Stimulated activated memory B cell treated with anti-CD40 and anti-IgM and Interleukin-4, amounts not matched to agents 10 μg/mL and 1 μg/mL and 100 μg/mL, for 72 hours (primary cell): ENCODE data around the gene NRIP1.

Source experiments
- ATAC-seq: fragments of 150-1000 bp; cut with Tn5 transposase; 2 replicates; pipeline ENCODE4 v1.10.0; 2021
- H3K27ac Mint-ChIP-seq: one replicate; pipeline ENCODE4 v1.8.0; 2022; ENCODE audit warnings: mild to moderate bottlenecking, mixed read lengths
- H3K27me3 Mint-ChIP-seq: one replicate; pipeline ENCODE4 v1.8.0; 2022; ENCODE audit warnings: mixed read lengths
- H3K36me3 Mint-ChIP-seq: one replicate; pipeline ENCODE4 v1.8.0; 2022; ENCODE audit warnings: mixed read lengths
- H3K4me1 Mint-ChIP-seq: one replicate; pipeline ENCODE4 v1.8.0; 2022; ENCODE audit warnings: mixed read lengths
- H3K4me3 Mint-ChIP-seq: one replicate; pipeline ENCODE4 v1.8.0; 2022; ENCODE audit warnings: mild to moderate bottlenecking, moderate library complexity, mixed read lengths
- H3K9me3 Mint-ChIP-seq: one replicate; pipeline ENCODE4 v1.8.0; 2022; ENCODE audit warnings: mixed read lengths

The NRIP1 gene

GRCh38 chr21:14993115-14993514, 71.7 kb downstream of the NRIP1 start:
- no peak for ATAC-seq
- no peaks in the 10 kb centered on the region for H3K9me3 Mint-ChIP-seq
- no peaks in the 10 kb centered on the region for H3K27me3 Mint-ChIP-seq
- peaks cover 5% of the 10 kb centered on the region for H3K4me1 Mint-ChIP-seq
- no peak overlapping the region for H3K4me3 Mint-ChIP-seq
- no peak overlapping the region for H3K27ac Mint-ChIP-seq
- peaks cover 17% of the 10 kb centered on the region for H3K36me3 Mint-ChIP-seq

DNA sequence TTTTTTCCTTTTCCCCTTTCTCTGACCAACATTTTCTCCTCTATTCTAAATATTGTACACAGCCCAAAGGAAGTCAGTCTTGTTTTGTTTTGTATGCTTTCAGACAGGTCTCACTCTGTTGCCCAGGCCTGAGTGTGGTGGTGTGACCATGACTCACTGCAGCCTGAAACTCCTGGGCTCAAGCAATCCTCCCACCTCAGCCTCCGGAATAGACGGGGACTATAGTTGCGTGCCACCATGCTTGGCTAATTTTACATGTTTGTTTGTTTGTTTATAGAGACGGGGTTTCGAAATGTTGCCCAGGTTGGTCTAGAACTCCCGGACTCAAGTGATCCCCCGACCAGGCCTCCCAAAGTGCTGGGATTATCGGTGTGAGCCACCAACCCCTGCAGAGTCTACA, 72.8 kb downstream of the NRIP1 start:
- no peak overlapping the region for H3K4me3 Mint-ChIP-seq
- H3K9me3 Mint-ChIP-seq = no peaks in the 10 kb centered on the region
- peaks cover 5% of the 10 kb centered on the region for H3K4me1 Mint-ChIP-seq
- ATAC-seq = no peak
- no peaks in the 10 kb centered on the region for H3K27me3 Mint-ChIP-seq
- H3K36me3 Mint-ChIP-seq = peaks cover 17% of the 10 kb centered on the region
- no peak overlapping the region for H3K27ac Mint-ChIP-seq

DNA sequence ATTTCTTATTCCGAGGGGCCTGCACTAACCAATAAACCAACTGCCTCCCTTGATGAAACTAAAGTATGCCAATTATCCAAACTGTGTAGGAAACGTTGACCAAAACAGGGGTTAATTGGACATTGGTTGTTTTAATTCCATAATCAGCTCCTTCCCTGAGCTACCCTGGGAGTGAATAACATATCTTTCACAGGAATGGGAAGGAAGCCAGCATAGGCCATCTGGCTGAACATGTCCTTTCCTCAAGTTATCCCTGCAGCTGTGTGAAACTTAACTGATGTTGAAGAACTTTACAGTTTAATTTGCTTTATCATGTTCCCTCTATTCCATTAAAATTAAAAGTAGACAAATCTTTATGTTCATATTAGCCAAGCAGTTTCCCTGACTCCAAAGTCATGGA, 75.4 kb downstream of the NRIP1 start:
- H3K27me3 Mint-ChIP-seq = no peaks in the 10 kb centered on the region
- H3K36me3 Mint-ChIP-seq = peaks cover 15% of the 10 kb centered on the region
- no peaks in the 10 kb centered on the region for H3K4me1 Mint-ChIP-seq
- H3K9me3 Mint-ChIP-seq = no peaks in the 10 kb centered on the region
- H3K4me3 Mint-ChIP-seq = no peak overlapping the region
- ATAC-seq = no peak
- H3K27ac Mint-ChIP-seq = no peak overlapping the region

DNA sequence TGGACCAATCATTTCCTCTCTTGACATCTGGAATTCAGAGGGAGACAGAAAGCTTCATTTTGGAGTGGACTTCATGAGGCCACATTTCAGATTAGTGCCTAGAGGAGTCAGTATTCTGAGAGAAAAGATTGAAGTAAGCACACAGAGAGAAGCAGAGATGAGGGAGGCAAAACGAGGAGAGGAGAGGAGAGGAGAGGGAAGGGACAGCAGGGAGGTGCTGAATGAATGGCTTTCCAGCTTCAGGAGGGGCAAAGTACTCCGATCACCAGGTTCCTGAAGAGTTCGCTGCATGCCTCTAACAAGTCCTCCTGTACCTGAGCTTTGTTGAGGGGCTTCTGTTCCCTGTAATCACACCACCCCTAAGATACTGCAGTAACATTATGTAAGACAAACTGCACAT, 76.0 kb downstream of the NRIP1 start:
- Mint-ChIP-seq H3K27me3 (no peaks in the 10 kb centered on the region), H3K4me1 (no peaks in the 10 kb centered on the region), H3K36me3 (peaks cover 21% of the 10 kb centered on the region), H3K4me3 (no peak overlapping the region), H3K27ac (no peak overlapping the region), H3K9me3 (no peaks in the 10 kb centered on the region)
- no peak for ATAC-seq

DNA sequence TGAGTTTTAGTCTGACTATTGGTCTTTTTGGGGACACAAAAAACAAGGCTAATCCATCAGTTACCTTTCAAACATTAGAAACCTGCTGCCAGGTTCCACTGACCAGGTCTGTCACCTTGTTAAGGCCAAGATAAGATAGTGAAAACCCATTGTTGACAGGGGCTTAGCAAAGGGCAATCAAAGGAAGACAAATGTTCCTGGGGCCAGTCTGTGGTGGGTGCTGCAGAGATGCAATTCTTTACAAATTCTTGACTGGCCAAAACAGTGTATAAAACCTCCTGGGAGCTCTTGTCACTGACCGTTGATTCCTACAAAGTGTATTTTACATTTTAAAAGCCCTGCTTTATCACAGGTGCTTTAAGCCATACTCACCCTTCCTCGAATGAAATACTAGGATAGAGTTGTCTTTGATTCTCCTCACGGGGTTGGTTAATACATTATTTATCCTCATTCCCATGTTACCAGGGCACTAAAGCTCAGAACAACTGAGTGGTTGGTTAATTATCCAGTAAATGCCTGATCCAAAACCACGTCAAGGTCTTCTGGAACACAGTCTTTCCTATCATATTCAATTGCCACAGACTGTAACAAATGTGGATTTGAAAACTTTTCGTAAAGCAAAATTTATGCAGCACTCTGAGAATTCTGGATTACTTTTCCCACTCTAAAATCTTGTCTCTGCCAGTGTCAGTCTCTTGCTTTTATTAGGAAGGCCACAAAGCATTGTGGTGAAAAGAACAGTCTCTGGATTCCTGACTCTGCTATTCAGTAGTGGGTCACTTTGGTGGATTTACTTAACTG, 77.2 kb downstream of the NRIP1 start:
- H3K27me3 Mint-ChIP-seq = no peaks in the 10 kb centered on the region
- H3K27ac Mint-ChIP-seq = no peak overlapping the region
- ATAC-seq = no peak
- peaks cover 21% of the 10 kb centered on the region for H3K36me3 Mint-ChIP-seq
- H3K4me1 Mint-ChIP-seq = no peaks in the 10 kb centered on the region
- no peaks in the 10 kb centered on the region for H3K9me3 Mint-ChIP-seq
- no peak overlapping the region for H3K4me3 Mint-ChIP-seq

DNA sequence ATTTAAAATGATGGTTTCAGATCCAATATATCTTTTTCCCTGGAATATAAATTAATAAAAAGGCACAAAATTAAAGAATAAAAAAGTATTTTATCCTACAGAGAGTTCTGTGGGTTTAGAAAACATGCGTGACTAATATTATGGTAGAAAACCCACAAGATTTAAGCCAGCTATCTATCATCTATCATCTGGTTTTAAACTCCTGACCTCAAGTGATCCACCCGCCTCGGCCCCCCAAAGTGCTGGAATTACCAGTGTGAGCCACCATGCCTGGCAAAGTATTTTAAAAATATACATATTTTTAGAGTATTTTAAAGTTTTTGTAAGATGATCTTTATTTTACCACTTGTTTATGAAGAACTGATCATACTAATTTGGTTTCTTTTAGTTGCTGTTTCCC, 79.5 kb downstream of the NRIP1 start:
- no peaks in the 10 kb centered on the region for H3K9me3 Mint-ChIP-seq

GRCh38 chr21:14982336-14982735, 82.5 kb downstream of the NRIP1 start:
- no peaks in the 10 kb centered on the region for H3K9me3 Mint-ChIP-seq
- H3K36me3 Mint-ChIP-seq = peaks cover 8% of the 10 kb centered on the region
- no peak overlapping the region for H3K4me3 Mint-ChIP-seq
- H3K27ac Mint-ChIP-seq = no peak overlapping the region
- ATAC-seq = no peak
- H3K4me1 Mint-ChIP-seq = no peaks in the 10 kb centered on the region
- H3K27me3 Mint-ChIP-seq = no peaks in the 10 kb centered on the region

More for the DNA sequence above, 79.5 kb downstream of the NRIP1 start:
- Mint-ChIP-seq H3K36me3 (peaks cover 11% of the 10 kb centered on the region), H3K27ac (no peak overlapping the region), H3K4me3 (no peak overlapping the region), H3K27me3 (no peaks in the 10 kb centered on the region), H3K4me1 (no peaks in the 10 kb centered on the region)
- no peak for ATAC-seq

- Mint-ChIP-seq H3K4me1 (no peaks in the 10 kb centered on the region), H3K9me3 (no peaks in the 10 kb centered on the region), H3K4me3 (no peak overlapping the region), H3K36me3 (peaks cover 8% of the 10 kb centered on the region), H3K27ac (no peak overlapping the region), H3K27me3 (no peaks in the 10 kb centered on the region)
- no peak for ATAC-seq
Observed at GRCh38 chr21:14981246-14981645, 83.6 kb downstream of the NRIP1 start.

- Mint-ChIP-seq H3K4me3 (no peak overlapping the region), H3K27ac (no peak overlapping the region)
Observed at GRCh38 chr21:14979264-14979663, 85.5 kb downstream of the NRIP1 start.

DNA sequence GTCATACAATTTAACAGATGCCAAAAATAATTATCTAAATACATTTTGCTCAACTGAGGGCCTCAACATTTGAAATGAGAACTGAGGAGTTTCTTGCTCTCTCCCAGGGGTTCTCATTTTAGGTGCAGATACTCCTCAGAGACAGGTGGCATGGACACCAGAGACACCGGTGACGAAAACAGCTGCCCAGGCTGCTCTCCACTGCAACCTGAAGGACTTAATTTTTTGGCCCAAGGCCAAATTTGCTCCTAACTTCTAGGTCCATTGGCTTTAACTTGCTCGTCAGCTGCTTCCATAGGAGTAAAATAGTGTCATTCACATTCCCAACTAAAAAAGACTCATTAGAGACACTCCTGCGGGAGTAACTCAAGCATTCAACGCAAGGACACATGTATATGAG, 87.0 kb downstream of the NRIP1 start:
- no peak overlapping the region for H3K27ac Mint-ChIP-seq
- H3K36me3 Mint-ChIP-seq = peaks cover 10% of the 10 kb centered on the region
- no peak overlapping the region for H3K4me3 Mint-ChIP-seq
- ATAC-seq = no peak
- no peaks in the 10 kb centered on the region for H3K27me3 Mint-ChIP-seq
- H3K9me3 Mint-ChIP-seq = no peaks in the 10 kb centered on the region
- no peaks in the 10 kb centered on the region for H3K4me1 Mint-ChIP-seq

More at GRCh38 chr21:14979264-14979663, 85.5 kb downstream of the NRIP1 start:
- no peak for ATAC-seq
- no peaks in the 10 kb centered on the region for H3K9me3 Mint-ChIP-seq
- H3K27me3 Mint-ChIP-seq = no peaks in the 10 kb centered on the region
- H3K4me1 Mint-ChIP-seq = no peaks in the 10 kb centered on the region
- H3K36me3 Mint-ChIP-seq = peaks cover 11% of the 10 kb centered on the region

DNA sequence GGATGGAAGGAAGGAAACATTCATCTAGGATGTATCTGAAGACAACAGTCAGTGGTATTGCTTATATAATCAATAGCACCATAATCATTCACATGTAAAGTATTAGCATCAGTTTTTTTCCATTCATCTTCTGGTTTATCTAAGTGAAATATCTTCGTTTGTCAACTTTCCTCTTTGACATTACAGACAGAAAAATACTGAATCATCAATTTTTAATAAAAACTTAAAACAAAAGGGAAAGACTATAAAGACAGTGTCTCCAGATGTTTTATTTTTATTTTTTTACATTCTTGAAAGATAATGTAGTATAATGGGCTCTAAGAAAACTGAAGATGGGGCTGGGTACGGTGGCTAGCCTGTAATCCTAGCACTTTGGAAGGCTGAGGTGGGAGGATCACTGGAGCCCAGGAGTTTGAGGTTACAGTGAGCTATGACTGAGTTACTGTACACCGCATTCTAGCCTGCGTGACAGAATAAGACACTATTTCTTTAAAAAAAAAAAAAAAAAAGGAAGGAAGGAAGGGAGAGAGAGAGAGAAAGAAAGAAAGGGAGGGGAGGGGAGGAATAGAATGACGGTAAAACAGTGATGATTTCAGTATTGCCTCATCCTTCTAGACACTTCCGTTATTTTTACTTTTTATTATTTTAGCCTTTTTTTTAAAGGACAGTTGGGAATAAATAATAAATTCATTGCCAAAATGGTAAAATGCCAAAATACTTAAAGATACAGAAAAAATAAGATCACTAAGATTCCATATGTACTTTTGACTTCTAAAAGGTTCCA, 89.5 kb downstream of the NRIP1 start:
- H3K27ac Mint-ChIP-seq = no peak overlapping the region
- no peak overlapping the region for H3K4me3 Mint-ChIP-seq
- H3K36me3 Mint-ChIP-seq = peaks cover 11% of the 10 kb centered on the region
- no peaks in the 10 kb centered on the region for H3K4me1 Mint-ChIP-seq
- no peaks in the 10 kb centered on the region for H3K27me3 Mint-ChIP-seq
- no peak for ATAC-seq
- no peaks in the 10 kb centered on the region for H3K9me3 Mint-ChIP-seq

DNA sequence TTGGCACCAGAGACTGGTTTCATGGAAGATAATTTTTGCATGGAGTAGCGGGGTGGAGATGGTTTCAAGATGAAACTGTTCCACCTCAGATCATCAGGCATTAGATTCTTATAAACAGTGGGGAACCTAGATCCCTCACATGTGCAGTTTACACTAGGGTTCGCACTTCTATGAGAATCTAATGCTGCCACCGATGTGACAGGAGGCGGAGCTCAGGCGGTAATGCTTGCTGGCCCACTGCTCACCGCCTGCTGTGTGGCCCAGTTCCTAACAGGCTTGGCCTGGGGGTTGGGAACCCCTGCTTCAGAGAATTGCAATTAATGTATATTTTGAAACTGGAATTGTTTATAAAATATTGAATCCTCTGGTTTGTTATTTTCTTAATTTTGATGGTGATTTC, 92.1 kb downstream of the NRIP1 start:
- Mint-ChIP-seq H3K27ac (no peak overlapping the region), H3K27me3 (no peaks in the 10 kb centered on the region), H3K9me3 (no peaks in the 10 kb centered on the region), H3K36me3 (peaks cover 25% of the 10 kb centered on the region), H3K4me1 (no peaks in the 10 kb centered on the region), H3K4me3 (no peak overlapping the region)
- ATAC-seq = no peak

- Mint-ChIP-seq H3K4me3 (no peak overlapping the region), H3K27ac (no peak overlapping the region), H3K36me3 (peaks cover 42% of the 10 kb centered on the region), H3K9me3 (no peaks in the 10 kb centered on the region), H3K4me1 (no peaks in the 10 kb centered on the region), H3K27me3 (no peaks in the 10 kb centered on the region)
- no peak for ATAC-seq
Observed at GRCh38 chr21:14968821-14969220, 96.0 kb downstream of the NRIP1 start.

DNA sequence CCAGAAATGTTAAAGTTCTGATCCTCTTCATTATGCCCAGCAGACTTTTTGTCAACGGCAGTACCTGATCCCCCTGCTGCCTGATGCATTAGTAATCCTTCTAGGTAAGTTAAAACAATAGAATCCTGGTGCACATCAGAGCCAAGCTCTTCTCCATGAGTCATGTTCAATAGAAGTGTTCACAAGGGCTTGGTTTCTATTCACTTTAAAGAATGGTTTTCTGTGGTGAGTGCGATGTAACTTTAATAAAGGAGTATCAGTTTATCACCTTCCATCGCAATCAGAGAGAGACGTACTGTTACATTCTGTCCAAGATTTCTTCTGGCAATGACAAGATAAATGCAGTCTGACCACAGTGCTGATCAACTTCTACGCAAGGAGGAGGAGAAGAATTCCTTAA, 96.8 kb downstream of the NRIP1 start:
- Mint-ChIP-seq H3K27me3 (no peaks in the 10 kb centered on the region), H3K27ac (no peak overlapping the region), H3K9me3 (no peaks in the 10 kb centered on the region), H3K4me1 (no peaks in the 10 kb centered on the region), H3K36me3 (peaks cover 40% of the 10 kb centered on the region), H3K4me3 (no peak overlapping the region)
- no peak for ATAC-seq

GRCh38 chr21:14964621-14965020, 100.2 kb downstream of the NRIP1 start:
- no peak for ATAC-seq

DNA sequence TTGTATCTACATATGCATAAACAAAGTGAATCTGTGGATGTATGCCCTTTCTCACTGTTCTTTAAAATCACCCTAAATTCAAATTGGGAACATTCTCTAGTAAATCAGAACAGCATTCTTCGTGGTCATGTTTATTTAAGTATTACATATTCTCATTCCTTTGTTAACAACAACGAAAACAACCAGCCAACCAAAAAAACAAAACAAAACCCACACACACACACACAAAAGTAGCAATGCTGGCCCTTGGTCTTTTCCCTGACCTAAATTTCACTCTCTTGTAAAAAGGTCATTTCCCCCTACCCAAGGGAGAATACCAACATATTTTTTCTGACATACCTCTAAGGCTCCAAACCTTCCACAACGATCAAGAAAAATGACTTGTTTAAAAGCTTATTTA, 102.6 kb downstream of the NRIP1 start:
- no peak overlapping the region for H3K4me3 Mint-ChIP-seq
- H3K36me3 Mint-ChIP-seq = peaks cover 18% of the 10 kb centered on the region
- H3K9me3 Mint-ChIP-seq = no peaks in the 10 kb centered on the region
- H3K27me3 Mint-ChIP-seq = no peaks in the 10 kb centered on the region
- no peak for ATAC-seq
- H3K27ac Mint-ChIP-seq = no peak overlapping the region
- H3K4me1 Mint-ChIP-seq = no peaks in the 10 kb centered on the region

More at GRCh38 chr21:14964621-14965020, 100.2 kb downstream of the NRIP1 start:
- H3K36me3 Mint-ChIP-seq = peaks cover 36% of the 10 kb centered on the region
- no peak overlapping the region for H3K27ac Mint-ChIP-seq
- no peak overlapping the region for H3K4me3 Mint-ChIP-seq
- no peaks in the 10 kb centered on the region for H3K27me3 Mint-ChIP-seq
- no peaks in the 10 kb centered on the region for H3K4me1 Mint-ChIP-seq
- H3K9me3 Mint-ChIP-seq = no peaks in the 10 kb centered on the region
